DOHH2 (cell line): Measurements from ENCODE around the gene PTPN12.

Experiments
- H3F3A ChIP-seq: fragments of 200-600 bp; sonication (generic), shearing (Covaris generic); 2 replicates; pipeline ENCODE4 v1.6.0; 2016; ENCODE audit warnings: antibody characterized with exemption, mild to moderate bottlenecking; ENCODE audit not compliant: control insufficient read depth, insufficient read depth
- H3K27ac ChIP-seq: fragments of 200-600 bp; sonication (generic); 2 replicates; pipeline ENCODE4 v1.5.1; 2014; ENCODE audit warnings: low read depth, mild to moderate bottlenecking, low read length, moderate library complexity
- H3K27me3 ChIP-seq: fragments of 200-600 bp; sonication (generic); 2 replicates; pipeline ENCODE4 v1.6.1; 2014; ENCODE audit warnings: mild to moderate bottlenecking, low read length, mixed read lengths; ENCODE audit not compliant: control insufficient read depth
- H3K36me3 ChIP-seq: fragments of 200-600 bp; sonication (generic); 2 replicates; pipeline ENCODE4 v1.6.1; 2014; ENCODE audit warnings: mild to moderate bottlenecking, low read length, moderate library complexity, mixed read lengths; ENCODE audit not compliant: control insufficient read depth
- H3K4me1 ChIP-seq: fragments of 200-600 bp; sonication (generic); 2 replicates; pipeline ENCODE4 v1.6.1; 2014; ENCODE audit warnings: mild to moderate bottlenecking, low read length, mixed read lengths; ENCODE audit not compliant: control insufficient read depth
- H3K4me2 ChIP-seq: fragments of 200-600 bp; sonication (generic); 2 replicates; pipeline ENCODE4 v1.6.0; 2014; ENCODE audit warnings: mild to moderate bottlenecking, low read length, moderate library complexity
- H3K4me3 ChIP-seq: fragments of 200-600 bp; sonication (generic); 2 replicates; pipeline ENCODE4 v1.5.1; 2014; ENCODE audit warnings: mild to moderate bottlenecking, low read length, mixed read lengths
- H3K79me2 ChIP-seq: fragments of 200-600 bp; sonication (generic); 2 replicates; pipeline ENCODE4 v1.6.1; 2014; ENCODE audit warnings: mild to moderate bottlenecking, low read length, mixed read lengths; ENCODE audit not compliant: control insufficient read depth
- H3K9me2 ChIP-seq: fragments of 200-600 bp; sonication (generic); replicated peaks from 2 replicates; pipeline ENCODE4 v1.6.1; 2014; ENCODE audit warnings: mild to moderate bottlenecking, low read length, mixed read lengths; ENCODE audit not compliant: control insufficient read depth
- H3K9me3 ChIP-seq: fragments of 200-600 bp; sonication (generic); 2 replicates; pipeline ENCODE4 v1.6.1; 2014; ENCODE audit warnings: antibody characterized with exemption, low read length, mixed read lengths; ENCODE audit not compliant: control insufficient read depth, insufficient read depth
- H4K20me1 ChIP-seq: fragments of 200-600 bp; sonication (generic); 2 replicates; pipeline ENCODE4 v1.6.0; 2014; ENCODE audit warnings: low read depth, mild to moderate bottlenecking, antibody characterized with exemption, low read length, moderate library complexity; ENCODE audit not compliant: control insufficient read depth, insufficient read depth
- EZH2phosphoT487 ChIP-seq: fragments of 200-600 bp; sonication (generic); IDR thresholded peaks from 2 replicates; pipeline ENCODE4 v1.6.1; 2017; ENCODE audit warnings: borderline replicate concordance, mild to moderate bottlenecking, antibody characterized with exemption, low read length, moderate library complexity, mixed read lengths
- TF ChIP-seq, protein P1 (sequence below): fragments of 200-600 bp; sonication (generic); IDR thresholded peaks from one replicate; pipeline ENCODE4 v1.5.1; 2014; ENCODE audit warnings: antibody characterized with exemption, mild to moderate bottlenecking, low read depth, low read length; ENCODE audit not compliant: poor library complexity, severe bottlenecking

The PTPN12 gene

DNA sequence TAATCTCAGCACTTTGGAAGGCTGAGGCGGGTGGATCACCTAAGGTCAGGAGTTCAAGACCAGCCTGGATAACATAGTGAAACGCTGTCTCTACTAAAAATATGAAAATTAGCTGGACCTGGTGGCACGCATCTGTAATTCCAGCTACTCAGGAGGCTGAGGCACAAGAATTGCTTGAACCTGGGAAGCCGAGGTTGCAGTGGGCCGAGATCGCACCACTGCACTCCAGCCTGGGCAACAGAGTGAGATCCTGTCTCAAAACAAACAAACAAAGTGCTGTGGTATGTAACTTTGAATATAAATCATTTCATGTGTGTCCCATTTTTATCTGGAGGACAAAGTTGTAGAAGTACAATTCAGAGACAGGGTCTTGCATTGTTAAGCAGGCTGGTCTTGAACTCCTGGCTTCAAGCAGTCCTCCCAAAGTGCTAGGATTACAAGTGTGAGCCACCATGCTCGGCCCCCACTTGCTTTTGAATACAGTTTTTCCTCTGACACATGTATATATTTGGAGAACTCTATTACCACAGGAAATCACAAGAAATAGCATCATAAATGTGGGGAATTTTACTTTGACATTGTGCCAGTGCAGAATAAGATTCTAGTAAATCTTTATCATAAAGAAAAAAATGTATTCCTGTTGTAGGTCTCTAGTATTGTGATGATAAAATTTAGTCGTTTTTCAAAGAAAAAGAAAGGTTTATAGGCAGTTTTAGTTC, 32.6 kb downstream of the PTPN12 start:
- Histone ChIP-seq H3K4me1 (no peaks in the 10 kb centered on the region), H3K79me2 (no peaks in the 10 kb centered on the region), H4K20me1 (no peaks in the 10 kb centered on the region), H3K9me2 (no peaks in the 10 kb centered on the region), H3K4me2 (no peak overlapping the region), H3K9me3 (no peaks in the 10 kb centered on the region), H3K4me3 (no peak overlapping the region), H3K36me3 (no peaks in the 10 kb centered on the region), H3K27me3 (no peaks in the 10 kb centered on the region), H3K27ac (no peak overlapping the region), H3F3A (no peaks in the 10 kb centered on the region)
- TF ChIP-seq, protein P1, sequence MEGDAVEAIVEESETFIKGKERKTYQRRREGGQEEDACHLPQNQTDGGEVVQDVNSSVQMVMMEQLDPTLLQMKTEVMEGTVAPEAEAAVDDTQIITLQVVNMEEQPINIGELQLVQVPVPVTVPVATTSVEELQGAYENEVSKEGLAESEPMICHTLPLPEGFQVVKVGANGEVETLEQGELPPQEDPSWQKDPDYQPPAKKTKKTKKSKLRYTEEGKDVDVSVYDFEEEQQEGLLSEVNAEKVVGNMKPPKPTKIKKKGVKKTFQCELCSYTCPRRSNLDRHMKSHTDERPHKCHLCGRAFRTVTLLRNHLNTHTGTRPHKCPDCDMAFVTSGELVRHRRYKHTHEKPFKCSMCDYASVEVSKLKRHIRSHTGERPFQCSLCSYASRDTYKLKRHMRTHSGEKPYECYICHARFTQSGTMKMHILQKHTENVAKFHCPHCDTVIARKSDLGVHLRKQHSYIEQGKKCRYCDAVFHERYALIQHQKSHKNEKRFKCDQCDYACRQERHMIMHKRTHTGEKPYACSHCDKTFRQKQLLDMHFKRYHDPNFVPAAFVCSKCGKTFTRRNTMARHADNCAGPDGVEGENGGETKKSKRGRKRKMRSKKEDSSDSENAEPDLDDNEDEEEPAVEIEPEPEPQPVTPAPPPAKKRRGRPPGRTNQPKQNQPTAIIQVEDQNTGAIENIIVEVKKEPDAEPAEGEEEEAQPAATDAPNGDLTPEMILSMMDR, result no peak
- TF ChIP-seq EZH2phosphoT487, result no peak

GRCh38 chr7:77570330-77571011, 33.4 kb downstream of the PTPN12 start:
- no peaks in the 10 kb centered on the region for H3K36me3 ChIP-seq
- no peaks in the 10 kb centered on the region for H3F3A ChIP-seq
- H4K20me1 ChIP-seq, result no peaks in the 10 kb centered on the region
- no peaks in the 10 kb centered on the region for H3K79me2 ChIP-seq
- no peak for TF ChIP-seq EZH2phosphoT487
- TF ChIP-seq, protein P1, result no peak
- H3K4me2 ChIP-seq, result no peak overlapping the region
- H3K27ac ChIP-seq, result no peak overlapping the region
- no peaks in the 10 kb centered on the region for H3K27me3 ChIP-seq
- no peaks in the 10 kb centered on the region for H3K4me1 ChIP-seq
- H3K9me3 ChIP-seq, result no peaks in the 10 kb centered on the region
- H3K4me3 ChIP-seq, result no peak overlapping the region
- H3K9me2 ChIP-seq, result no peaks in the 10 kb centered on the region

DNA sequence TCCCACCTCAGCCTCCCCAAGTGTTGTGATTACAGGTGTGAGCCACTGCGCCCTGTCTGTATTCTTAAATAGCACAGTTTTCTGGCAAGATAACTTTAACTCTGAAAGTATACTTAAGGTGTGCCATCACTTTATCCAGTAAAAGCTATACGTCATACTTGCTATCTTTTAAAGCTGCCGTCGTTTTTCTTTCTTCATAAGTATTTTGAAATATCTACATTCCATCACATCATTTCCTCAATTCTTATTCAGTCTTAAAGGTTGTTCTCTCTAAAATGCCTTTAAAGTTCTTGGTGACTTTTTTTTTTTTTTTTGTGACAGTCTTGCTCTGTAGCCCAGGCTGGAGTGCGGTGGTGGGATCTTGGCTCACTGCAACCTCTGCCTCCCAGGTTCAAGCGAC, 34.7 kb downstream of the PTPN12 start:
- Histone ChIP-seq H3K4me3 (no peak overlapping the region), H4K20me1 (no peaks in the 10 kb centered on the region), H3K4me2 (no peak overlapping the region), H3K36me3 (no peaks in the 10 kb centered on the region), H3K27ac (no peak overlapping the region), H3F3A (no peaks in the 10 kb centered on the region), H3K9me3 (no peaks in the 10 kb centered on the region), H3K9me2 (no peaks in the 10 kb centered on the region), H3K79me2 (no peaks in the 10 kb centered on the region), H3K4me1 (no peaks in the 10 kb centered on the region), H3K27me3 (no peaks in the 10 kb centered on the region)
- no peak for TF ChIP-seq EZH2phosphoT487
- TF ChIP-seq, protein P1, result no peak
